ENCODE results near the gene GPATCH2L. TPM values are rescaled to one million over a fixed set of nuclear protein-coding genes. Genes with fewer than 3 reads are reported as not detected.

Gene GPATCH2L
- total RNA-seq, 1 donor from 2014 or later = 40.3 TPM

- no peak overlapping the region for H3K27ac ChIP-seq
- no peaks in the 10 kb centered on the region for H3K4me1 ChIP-seq
- H3K9me3 ChIP-seq = peaks cover 0 to 11% of the 10 kb centered on the region in 2 donors
- intact Hi-C loops (cut with DNase I) = no loop called here
- no peak overlapping the region for H3K4me3 ChIP-seq
- no peak for DNase-seq (ENCODE audit: low spot score in 2 of 2)
- no peaks in the 10 kb centered on the region for H3K36me3 ChIP-seq
- TF ChIP-seq, protein P1, sequence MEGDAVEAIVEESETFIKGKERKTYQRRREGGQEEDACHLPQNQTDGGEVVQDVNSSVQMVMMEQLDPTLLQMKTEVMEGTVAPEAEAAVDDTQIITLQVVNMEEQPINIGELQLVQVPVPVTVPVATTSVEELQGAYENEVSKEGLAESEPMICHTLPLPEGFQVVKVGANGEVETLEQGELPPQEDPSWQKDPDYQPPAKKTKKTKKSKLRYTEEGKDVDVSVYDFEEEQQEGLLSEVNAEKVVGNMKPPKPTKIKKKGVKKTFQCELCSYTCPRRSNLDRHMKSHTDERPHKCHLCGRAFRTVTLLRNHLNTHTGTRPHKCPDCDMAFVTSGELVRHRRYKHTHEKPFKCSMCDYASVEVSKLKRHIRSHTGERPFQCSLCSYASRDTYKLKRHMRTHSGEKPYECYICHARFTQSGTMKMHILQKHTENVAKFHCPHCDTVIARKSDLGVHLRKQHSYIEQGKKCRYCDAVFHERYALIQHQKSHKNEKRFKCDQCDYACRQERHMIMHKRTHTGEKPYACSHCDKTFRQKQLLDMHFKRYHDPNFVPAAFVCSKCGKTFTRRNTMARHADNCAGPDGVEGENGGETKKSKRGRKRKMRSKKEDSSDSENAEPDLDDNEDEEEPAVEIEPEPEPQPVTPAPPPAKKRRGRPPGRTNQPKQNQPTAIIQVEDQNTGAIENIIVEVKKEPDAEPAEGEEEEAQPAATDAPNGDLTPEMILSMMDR (IDR thresholded peaks at IDR 0.05) = no peak
- no peaks in the 10 kb centered on the region for H3K27me3 ChIP-seq
Measured at GRCh38 chr14:76217179-76217578, 65.5 kb downstream of the GPATCH2L start.

DNA sequence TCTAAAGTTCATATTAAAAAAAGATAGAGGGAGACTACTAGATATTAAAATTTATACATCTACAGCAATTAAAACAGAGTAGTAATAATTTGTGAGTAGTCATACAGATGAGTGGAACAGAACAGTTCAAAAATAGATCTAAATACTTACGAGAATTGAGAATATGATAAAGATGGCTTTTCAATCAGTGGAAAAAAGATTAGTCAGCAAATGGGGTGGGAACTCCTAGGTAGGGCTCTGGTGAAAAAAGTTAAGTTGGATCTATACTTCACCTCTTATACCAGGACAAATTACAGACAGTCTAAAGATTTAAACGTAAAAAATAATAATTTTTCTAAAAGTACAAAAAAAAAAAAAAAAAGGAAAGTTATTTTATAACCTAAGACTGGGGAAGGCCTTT, 66.9 kb downstream of the GPATCH2L start:
- no peak for DNase-seq (ENCODE audit: low spot score in 2 of 2)
- Histone ChIP-seq H3K27me3 (no peaks in the 10 kb centered on the region), H3K4me3 (no peak overlapping the region), H3K4me1 (no peaks in the 10 kb centered on the region), H3K9me3 (peaks cover 0 to 6% of the 10 kb centered on the region in 2 donors), H3K36me3 (no peaks in the 10 kb centered on the region), H3K27ac (no peak overlapping the region)
- intact Hi-C loops (cut with DNase I) = no loop called here
- TF ChIP-seq, protein P1 (IDR thresholded peaks at IDR 0.05) = no peak

- Histone ChIP-seq H3K27ac (no peak overlapping the region), H3K4me3 (no peak overlapping the region), H3K9me3 (no peaks in the 10 kb centered on the region), H3K4me1 (no peaks in the 10 kb centered on the region), H3K36me3 (no peaks in the 10 kb centered on the region), H3K27me3 (no peaks in the 10 kb centered on the region)
- intact Hi-C loops (cut with DNase I) = no loop called here
- TF ChIP-seq, protein P1 (IDR thresholded peaks at IDR 0.05) = no peak
- no peak for DNase-seq (ENCODE audit: low spot score in 2 of 2)
Measured at GRCh38 chr14:76219873-76220272, 68.2 kb downstream of the GPATCH2L start.

- no peaks in the 10 kb centered on the region for H3K27me3 ChIP-seq
- no peaks in the 10 kb centered on the region for H3K36me3 ChIP-seq
- TF ChIP-seq, protein P1 (IDR thresholded peaks at IDR 0.05) = no peak
- no peak for DNase-seq (ENCODE audit: low spot score in 2 of 2)
- no peak overlapping the region for H3K4me3 ChIP-seq
- intact Hi-C loops (cut with DNase I) = no loop called here
- H3K9me3 ChIP-seq = no peaks in the 10 kb centered on the region
- no peaks in the 10 kb centered on the region for H3K4me1 ChIP-seq
- H3K27ac ChIP-seq = no peak overlapping the region
Measured at GRCh38 chr14:76227450-76228050, 75.8 kb downstream of the GPATCH2L start.

DNA sequence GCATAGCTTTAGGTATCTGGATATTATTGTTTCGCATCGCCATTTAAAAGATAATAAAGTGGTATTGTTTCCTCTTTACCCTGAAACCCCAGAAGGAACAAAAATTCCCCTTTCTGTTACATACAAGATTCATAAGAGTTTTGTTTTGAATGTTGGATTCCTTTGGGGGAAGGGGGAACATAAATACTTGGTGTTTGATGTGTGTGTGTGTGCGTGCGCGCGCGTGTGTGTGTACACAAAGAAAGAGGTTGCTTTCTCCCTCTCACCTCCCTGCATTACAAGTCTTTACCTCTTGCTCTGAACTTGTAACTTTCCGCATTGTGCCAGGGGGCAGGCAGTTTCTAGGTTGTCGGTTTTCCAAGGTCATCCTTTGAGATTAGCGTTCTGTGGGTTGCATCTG, 76.4 kb downstream of the GPATCH2L start:
- intact Hi-C loops (cut with DNase I) = no loop called here
- no peaks in the 10 kb centered on the region for H3K27me3 ChIP-seq
- no peaks in the 10 kb centered on the region for H3K4me1 ChIP-seq
- no peak overlapping the region for H3K27ac ChIP-seq
- TF ChIP-seq, protein P1 (IDR thresholded peaks at IDR 0.05) = no peak
- no peak for DNase-seq (ENCODE audit: low spot score in 2 of 2)
- H3K9me3 ChIP-seq = no peaks in the 10 kb centered on the region
- H3K36me3 ChIP-seq = no peaks in the 10 kb centered on the region
- H3K4me3 ChIP-seq = no peak overlapping the region

- TF ChIP-seq, protein P1 (IDR thresholded peaks at IDR 0.05) = no peak
- no peaks in the 10 kb centered on the region for H3K27me3 ChIP-seq
- H3K9me3 ChIP-seq = no peaks in the 10 kb centered on the region
- H3K4me3 ChIP-seq = no peak overlapping the region
- no peak for DNase-seq (ENCODE audit: low spot score in 2 of 2)
- intact Hi-C loops (cut with DNase I) = no loop called here
- H3K36me3 ChIP-seq = no peaks in the 10 kb centered on the region
- no peaks in the 10 kb centered on the region for H3K4me1 ChIP-seq
- no peak overlapping the region for H3K27ac ChIP-seq
Measured at GRCh38 chr14:76232800-76233199, 81.1 kb downstream of the GPATCH2L start.

All from ascending aorta (tissue), 2 donors.